HG02970 (cell line): ENCODE measurements around the gene NUCB2.
"Not testable (repeated sequence)": the region's sequence is repeated elsewhere in the genome, so short reads cannot be mapped to it uniquely, and the experiment has no call there.

Experiments
- ATAC-seq: cut with Tn5 transposase; IDR thresholded peaks from one replicate; pipeline ENCODE4 v1.9.1; 2021; ENCODE audit warnings: mild to moderate bottlenecking, moderate library complexity, moderate number of reproducible peaks; ENCODE audit not compliant: unreplicated experiment, low FRiP score

The NUCB2 gene

GRCh38 chr11:17267576-17267975, 9.0 kb upstream of the NUCB2 start:
- no peak for ATAC-seq

- ATAC-seq, result not testable (repeated sequence)
Measured at GRCh38 chr11:17268500-17268899, 8.0 kb upstream of the NUCB2 start.

GRCh38 chr11:17268902-17269301, 7.6 kb upstream of the NUCB2 start:
- ATAC-seq, result no peak

- no peak for ATAC-seq
Measured at GRCh38 chr11:17272801-17273200, 3.7 kb upstream of the NUCB2 start.

GRCh38 chr11:17273211-17273610, 3.3 kb upstream of the NUCB2 start:
- no peak for ATAC-seq

- no peak for ATAC-seq
Measured at GRCh38 chr11:17273668-17274282, 2.8 kb upstream of the NUCB2 start.

- ATAC-seq, result no peak
Measured at GRCh38 chr11:17275400-17276235, 921 bp upstream of the NUCB2 start.

- peak; percentile 15 for ATAC-seq
Measured at GRCh38 chr11:17277024-17277584, 565 bp downstream of the NUCB2 start.

- ATAC-seq, result no peak
Measured at GRCh38 chr11:17280494-17281127, 4.1 kb downstream of the NUCB2 start.

GRCh38 chr11:17286332-17286731, 9.8 kb downstream of the NUCB2 start:
- ATAC-seq, result no peak

- ATAC-seq, result no peak
Measured at GRCh38 chr11:17287058-17287457, 10.5 kb downstream of the NUCB2 start.

GRCh38 chr11:17291710-17292109, 15.2 kb downstream of the NUCB2 start:
- ATAC-seq, result no peak

- no peak for ATAC-seq
Measured at GRCh38 chr11:17293311-17293710, 16.8 kb downstream of the NUCB2 start.

GRCh38 chr11:17294033-17294432, 17.5 kb downstream of the NUCB2 start:
- ATAC-seq, result no peak

GRCh38 chr11:17296852-17297559, 20.5 kb downstream of the NUCB2 start:
- ATAC-seq, result no peak

- ATAC-seq, result no peak
Measured at GRCh38 chr11:17298302-17298701, 21.8 kb downstream of the NUCB2 start.

GRCh38 chr11:17300372-17300771, 23.8 kb downstream of the NUCB2 start:
- ATAC-seq, result no peak

GRCh38 chr11:17313349-17314231, 37.1 kb downstream of the NUCB2 start:
- no peak for ATAC-seq

GRCh38 chr11:17314232-17314547, 37.7 kb downstream of the NUCB2 start:
- ATAC-seq, result no peak

- ATAC-seq, result no peak
Measured at GRCh38 chr11:17314904-17315426, 38.4 kb downstream of the NUCB2 start.
